Stimulated activated CD8-positive, alpha-beta memory T cell treated with anti-CD3 and anti-CD28 coated beads, Interleukin-7, amount 100 ng/mL, for 24 hours (primary cell): Measurements from ENCODE around the gene PPP2R3B.
"Not testable (repeated sequence)": the region's sequence is repeated elsewhere in the genome, so short reads cannot be mapped to it uniquely, and the experiment has no call there.

Experiments
- DNase-seq: peaks from one replicate; pipeline ENCODE4 v3.0.0-alpha.2; 2020; ENCODE audit warnings: low read depth

Gene PPP2R3B

DNA sequence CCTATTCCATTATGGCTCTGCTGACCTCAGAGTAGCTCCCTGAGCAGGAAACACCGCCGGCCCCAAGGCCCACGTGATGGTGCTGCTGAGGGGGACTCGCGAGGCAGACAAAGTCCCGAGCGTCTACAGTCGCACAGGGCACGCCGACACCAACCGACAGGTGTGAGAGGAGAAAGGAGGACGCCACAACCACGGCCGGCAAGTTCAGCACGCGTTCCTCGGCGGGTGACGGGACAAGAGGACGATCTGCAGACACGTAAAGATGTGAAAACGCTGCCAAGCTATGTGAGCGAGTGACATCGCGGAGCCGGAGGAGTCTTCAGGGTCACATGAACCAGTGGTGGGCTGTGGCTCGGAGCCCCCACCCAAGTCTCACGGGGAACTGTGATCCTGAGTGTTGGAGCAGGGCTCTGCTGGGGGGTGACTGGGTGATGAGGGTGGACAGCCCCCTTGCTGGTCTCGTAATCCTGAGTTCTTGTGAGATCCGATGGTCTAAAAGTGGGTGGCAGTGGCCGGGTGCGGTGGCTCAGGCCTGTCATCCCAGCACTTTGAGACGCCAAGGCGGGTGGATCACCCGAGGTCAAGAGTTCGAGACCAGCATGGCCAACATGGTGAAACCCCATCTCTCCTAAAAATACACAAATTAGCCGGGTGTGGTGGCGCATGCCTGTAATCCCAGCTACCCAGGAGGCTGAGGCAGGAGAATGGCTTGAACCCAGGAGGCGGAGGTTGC lies 34.0 kb downstream of the PPP2R3B start:
- DNase-seq: no peak

DNA sequence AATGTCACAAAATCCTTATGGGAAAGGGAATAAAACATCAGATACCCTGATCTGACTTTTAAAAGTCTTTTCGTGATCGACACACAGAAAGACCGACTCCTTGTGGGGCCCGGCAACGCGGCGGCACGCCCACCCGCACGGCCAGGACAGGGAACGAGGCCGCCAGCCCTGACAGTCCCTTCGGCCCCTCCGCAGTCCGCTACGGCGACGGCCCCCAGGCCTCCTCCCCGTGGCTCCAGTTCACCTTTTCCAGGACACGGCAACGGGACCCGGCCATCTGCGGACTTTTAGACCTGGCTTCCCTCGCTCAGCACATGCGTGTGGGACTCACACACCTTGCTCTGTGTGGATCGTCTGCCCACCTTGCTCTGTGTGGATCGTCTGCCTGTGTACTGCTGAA lies 34.5 kb downstream of the PPP2R3B start:
- DNase-seq: no peak

- no peak for DNase-seq
Measured at GRCh38 chrX:351736-352135, 35.0 kb downstream of the PPP2R3B start.

- DNase-seq: not testable (repeated sequence)
Measured at GRCh38 chrX:351324-351641, 35.4 kb downstream of the PPP2R3B start.

DNA sequence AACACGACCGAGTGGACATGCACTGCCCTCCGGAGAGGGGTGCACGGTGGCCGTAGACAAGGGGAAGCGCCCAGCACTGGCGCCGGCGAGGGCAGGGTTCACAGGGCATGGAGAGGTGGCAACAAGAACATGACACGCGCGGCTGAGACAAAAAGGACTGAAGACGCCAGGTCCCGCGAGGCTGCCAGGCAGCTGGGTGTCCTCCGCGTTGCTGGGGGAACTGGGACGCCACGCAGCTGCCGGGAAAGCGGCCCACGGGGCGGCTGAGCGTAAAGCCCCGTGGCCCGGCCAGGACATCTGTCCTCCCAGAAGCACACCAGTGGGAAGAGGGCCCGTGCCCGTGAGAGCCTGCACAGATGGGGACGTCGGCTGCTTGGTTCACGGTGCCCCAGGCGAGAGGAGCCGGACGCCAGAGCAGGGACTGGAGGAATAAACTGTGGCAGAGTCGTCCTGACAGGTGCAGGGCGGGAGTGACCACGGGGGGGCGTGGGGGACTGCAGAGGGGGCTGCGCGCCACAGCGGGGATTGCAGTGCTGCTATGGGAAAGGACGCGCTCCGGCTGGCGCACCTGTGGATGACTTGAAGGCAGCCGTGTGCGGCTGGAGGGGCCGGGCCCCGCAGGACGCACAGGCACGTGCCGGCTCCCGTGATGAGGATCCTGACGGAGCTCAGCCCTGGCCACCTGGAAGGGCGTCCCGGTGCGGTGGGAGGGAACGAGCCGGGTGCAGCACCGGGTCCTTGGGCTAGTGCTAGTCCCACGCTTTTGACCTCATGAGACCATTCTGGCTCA lies 36.0 kb downstream of the PPP2R3B start:
- no peak for DNase-seq

- DNase-seq: no peak
Measured at GRCh38 chrX:350148-350533, 36.6 kb downstream of the PPP2R3B start.

GRCh38 chrX:349702-350101 lies 37.0 kb downstream of the PPP2R3B start:
- no peak for DNase-seq

DNA sequence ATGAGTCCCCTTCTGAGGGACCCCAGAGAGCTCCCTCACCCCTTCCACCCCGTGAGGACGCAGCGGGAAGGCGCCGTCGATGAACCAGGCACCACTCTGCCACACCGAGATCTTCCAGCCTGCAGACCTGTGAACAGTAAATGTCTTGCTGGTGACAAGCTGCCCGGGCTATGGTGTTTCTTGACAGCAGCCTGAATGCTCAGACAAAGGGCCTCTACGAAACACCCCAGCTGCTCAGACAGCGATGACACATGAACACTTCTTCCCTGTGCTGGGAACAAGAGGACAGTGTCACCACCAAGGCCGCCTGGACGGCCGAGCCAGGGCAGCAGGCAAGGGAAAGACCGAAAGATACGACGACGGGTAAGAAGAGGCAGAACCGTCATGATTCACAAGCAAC lies 37.5 kb downstream of the PPP2R3B start:
- DNase-seq: no peak

GRCh38 chrX:348461-349117 lies 38.1 kb downstream of the PPP2R3B start:
- no peak for DNase-seq

GRCh38 chrX:347351-348117 lies 39.2 kb downstream of the PPP2R3B start:
- DNase-seq: no peak

DNA sequence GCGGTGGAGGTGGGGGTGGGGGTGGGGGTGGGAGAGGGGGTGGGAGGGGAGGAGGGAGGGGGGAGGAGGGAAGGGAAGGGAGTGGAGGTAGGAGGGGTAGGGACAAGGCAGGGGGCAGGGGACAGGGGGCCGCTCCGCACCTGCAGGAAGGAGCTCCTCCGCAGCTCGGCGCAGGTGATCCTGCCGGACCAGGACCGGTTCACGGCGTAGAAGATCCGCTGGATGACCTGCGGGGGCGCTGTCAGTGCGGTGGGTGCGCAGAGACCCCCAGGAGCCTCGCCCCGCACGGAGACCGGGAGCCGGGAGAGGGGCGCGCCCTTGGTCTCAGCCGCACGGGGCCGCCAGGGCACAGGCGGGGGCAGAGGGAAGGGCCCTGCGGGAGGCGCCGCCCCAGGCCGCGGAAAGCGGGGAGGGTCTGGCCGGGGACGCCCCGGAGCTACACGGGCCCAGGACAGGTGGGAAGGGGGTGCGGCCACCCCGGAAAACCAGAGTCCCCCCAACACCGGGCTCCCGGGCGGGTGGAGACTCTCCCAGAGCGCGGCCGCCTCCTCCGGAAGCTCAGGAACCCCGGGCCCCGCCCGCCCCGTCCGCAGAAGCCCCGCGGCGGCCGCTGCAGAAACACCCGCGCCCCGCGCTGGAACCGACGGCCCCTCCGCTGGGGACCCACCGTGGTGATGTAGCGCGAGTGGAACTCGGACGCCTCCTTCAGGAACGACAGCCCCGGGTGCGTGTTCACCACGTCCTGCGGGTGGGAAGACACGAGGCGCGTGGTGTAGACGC lies 40.5 kb downstream of the PPP2R3B start:
- DNase-seq: no peak

- DNase-seq: no peak
Measured at GRCh38 chrX:345020-345925, 41.4 kb downstream of the PPP2R3B start.

DNA sequence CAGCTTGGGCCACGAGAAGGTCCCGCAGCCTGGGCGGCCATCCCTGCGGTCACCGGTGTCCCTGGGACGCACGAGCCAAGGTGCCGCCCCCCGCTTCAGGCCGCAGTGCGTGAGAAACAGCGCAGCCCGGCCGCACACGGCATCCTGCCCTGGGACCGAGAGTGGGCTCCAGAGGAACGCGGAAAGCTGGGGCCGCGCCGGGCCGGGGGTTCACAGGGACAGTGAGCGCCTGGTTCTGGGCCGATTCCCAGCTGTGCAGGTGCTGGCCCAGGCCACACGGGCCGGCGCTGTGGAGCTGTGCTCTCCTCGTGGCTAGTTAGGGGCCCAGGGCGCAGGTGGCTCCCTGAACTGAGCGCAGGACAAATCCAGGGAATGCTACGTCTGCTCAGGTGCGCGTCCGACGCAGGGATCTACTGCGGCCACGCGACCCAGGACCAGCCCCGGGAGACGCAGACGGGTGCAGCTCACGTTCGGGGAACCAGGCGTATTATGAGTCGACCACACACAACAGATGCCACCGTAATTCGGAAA lies 42.3 kb downstream of the PPP2R3B start:
- no peak for DNase-seq

DNA sequence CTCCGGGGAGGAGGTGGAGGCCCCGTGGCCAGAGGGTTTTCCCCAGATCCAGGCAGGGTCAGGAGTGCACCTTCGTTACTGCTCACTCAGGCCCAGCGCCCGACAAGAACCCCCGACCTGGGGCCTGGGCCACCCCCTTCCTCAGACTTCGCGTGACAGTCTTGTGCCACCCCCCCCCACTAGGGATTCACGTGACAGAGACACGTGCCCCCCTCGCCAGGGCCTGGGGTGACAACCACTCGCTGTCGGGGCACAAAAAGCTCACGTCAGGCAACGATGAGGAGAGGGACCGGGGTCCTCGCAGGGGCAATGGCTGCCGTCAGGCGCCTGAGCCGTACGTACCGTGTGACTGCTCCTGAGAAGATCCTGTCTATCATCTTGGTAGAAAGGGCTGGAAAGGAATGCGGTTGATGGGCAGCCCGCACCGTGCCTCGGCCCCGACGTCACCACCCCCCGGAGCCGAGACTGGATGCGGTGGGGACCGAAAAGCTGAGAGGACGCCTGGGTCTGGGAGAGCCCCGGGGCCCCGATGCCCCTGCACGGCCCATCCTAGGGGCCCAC lies 45.1 kb downstream of the PPP2R3B start:
- DNase-seq: no peak

DNA sequence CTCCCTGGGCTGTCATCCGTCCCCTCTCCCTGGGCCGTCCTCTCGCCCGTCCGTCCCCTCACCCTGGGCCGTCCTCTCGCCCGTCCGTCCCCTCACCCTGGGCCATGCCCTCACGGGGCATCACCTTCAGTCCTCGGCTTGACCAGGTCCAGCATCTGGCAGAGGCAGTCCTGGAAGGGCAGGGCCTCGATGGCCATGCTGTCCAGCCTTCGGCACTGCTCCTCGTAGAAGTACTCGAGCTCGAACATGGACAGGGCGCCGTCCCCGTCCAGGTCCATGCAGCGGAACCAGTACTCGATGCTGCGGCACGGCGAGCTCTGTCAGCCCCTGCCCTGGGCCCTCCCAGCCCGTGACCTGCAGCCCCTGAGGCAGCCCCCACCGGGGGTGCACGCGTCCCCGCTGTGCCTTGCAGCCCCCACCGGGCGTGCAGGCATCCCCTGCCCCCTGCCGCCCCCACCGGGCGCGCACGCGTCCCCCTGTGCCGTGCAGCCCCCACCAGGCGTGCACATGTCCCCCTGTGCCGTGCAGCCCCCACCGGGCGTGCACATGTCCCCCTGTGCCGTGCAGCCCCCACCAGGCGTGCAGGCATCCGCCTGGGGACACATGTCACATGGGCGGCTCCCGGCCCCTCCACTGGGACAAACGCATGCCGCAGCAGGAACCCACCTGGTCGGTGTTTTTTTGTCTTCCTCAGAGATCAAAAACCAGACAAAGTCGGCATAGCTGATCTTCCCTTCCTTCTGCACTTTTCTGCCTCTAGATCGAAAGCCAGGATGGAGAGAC lies 45.9 kb downstream of the PPP2R3B start:
- no peak for DNase-seq

DNA sequence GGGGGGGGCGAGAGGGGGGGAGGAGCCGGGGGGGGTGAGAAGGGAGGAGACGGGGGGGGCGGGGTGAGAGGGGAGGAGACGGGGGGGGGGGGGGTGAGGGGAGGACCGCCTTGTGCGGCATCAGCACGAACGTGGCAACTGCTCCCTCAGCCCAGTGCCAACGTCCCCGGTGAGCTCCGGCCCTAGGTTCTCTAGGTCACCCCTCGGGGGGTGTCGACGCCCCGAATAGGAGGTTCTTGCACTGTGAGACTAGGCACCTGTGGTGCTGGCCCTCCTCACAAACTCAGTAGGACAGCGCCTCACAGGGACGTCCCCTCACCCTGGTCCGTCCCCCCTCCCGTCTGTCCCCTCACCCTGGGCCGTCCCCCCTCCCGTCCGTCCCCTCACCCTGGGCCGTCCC lies 46.6 kb downstream of the PPP2R3B start:
- no peak for DNase-seq

DNA sequence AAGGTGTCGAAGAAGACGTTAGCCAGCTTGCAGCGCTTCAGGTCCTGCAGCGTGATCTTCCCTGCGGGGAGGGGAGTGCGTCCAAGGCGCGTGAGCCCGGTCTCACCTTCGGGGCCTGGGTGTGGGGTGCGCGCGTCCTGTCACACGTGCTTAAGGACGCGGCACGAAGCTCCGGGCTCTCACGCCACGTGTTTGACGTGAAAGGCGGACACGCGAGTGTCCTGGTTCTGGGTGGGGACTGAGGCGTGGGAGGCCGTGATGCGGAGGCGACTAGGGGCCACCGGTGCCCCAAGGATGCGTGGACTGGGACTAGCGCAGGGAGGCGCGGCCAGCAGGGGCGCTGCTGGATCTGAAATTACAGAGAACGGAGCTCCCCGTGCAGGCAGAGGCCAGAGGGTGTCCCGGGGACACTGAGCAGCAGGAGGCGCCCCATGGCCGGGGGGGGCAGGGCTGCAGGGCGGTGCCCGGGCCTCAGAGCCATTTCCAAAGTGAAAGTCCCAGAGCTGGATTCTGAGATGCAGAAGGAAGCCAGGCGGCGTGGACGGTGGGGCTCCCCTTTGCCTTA lies 47.8 kb downstream of the PPP2R3B start:
- no peak for DNase-seq

DNA sequence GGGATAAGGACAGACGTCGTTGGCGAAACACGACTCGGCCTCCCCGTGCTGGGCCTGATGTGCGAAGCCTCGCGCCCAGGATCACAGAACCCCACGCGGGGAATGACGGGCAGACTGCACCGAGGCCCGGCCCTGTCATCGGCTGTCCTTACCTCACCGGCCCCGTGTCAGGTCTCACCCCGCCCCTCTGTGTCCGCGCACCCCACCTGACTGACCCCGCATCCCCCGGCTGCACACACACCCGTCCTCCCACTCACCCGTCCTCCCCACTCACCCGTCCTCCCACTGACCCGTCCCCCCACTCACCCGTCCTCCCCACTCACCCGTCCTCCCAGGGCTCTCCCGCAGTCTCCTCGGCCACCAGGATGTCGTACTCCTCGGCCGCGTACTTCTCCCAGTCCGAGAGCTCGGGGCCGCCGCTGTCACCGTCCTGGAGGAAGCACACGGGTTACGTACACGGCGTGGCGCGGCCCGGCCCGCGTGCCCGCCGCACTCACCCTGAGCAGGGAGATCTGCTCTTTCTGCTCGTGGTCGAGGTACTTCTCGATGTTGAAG lies 48.3 kb downstream of the PPP2R3B start:
- no peak for DNase-seq
